Endothelial cell of umbilical vein (primary cell): ENCODE data around the gene DNAH11.

Source experiments
- EZH2 ChIP-seq: IDR thresholded peaks from 2 replicates; pipeline ENCODE4 v1.6.1; 2012; ENCODE audit warnings: borderline replicate concordance, low read depth, mild to moderate bottlenecking, moderate library complexity, low read length, inconsistent platforms; ENCODE audit not compliant: severe bottlenecking
- TF ChIP-seq, protein P1 (sequence below), 2 donors: IDR thresholded peaks; 1 replicate in 1 of 2; 2 replicates in 1 of 2; pipeline ENCODE4 v1.5.1; 2011; ENCODE audit warnings: low read length in 2 of 2, mild to moderate bottlenecking in 2 of 2, moderate library complexity in 2 of 2, control low read depth in 1 of 2, inconsistent platforms in 1 of 2, low read depth in 1 of 2; ENCODE audit not compliant: insufficient read depth in 1 of 2; ENCODE audit errors: extremely low read depth in 1 of 2

DNA sequence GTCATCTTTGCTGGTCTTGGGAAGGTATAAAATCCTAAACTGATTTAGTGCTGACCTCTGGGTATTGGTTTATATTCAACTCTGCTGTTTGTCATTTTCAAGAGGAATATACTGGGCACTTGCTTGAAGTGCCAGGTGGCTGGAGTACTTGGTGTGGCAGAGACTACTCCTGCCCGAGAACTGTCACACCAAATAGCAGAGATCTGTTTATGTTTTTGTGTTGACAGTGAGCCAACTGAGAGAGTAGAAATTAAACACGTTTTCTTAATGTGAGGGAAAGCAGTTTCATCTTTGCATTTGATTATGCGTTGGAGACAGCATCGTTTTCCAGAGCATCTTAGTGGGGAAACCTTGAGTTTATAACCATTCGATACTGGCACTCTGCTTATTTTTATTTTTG lies 228.4 kb downstream of the DNAH11 start:
- TF ChIP-seq, protein P1, sequence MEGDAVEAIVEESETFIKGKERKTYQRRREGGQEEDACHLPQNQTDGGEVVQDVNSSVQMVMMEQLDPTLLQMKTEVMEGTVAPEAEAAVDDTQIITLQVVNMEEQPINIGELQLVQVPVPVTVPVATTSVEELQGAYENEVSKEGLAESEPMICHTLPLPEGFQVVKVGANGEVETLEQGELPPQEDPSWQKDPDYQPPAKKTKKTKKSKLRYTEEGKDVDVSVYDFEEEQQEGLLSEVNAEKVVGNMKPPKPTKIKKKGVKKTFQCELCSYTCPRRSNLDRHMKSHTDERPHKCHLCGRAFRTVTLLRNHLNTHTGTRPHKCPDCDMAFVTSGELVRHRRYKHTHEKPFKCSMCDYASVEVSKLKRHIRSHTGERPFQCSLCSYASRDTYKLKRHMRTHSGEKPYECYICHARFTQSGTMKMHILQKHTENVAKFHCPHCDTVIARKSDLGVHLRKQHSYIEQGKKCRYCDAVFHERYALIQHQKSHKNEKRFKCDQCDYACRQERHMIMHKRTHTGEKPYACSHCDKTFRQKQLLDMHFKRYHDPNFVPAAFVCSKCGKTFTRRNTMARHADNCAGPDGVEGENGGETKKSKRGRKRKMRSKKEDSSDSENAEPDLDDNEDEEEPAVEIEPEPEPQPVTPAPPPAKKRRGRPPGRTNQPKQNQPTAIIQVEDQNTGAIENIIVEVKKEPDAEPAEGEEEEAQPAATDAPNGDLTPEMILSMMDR (IDR thresholded peaks at IDR 0.05; ENCODE audit: extremely low read depth in 1 of 2, insufficient read depth in 1 of 2, low read depth in 1 of 2, low read length in 2 of 2), result no peak
- no peak for TF ChIP-seq EZH2
